Measurements from ENCODE around the gene WRAP73.

DNA sequence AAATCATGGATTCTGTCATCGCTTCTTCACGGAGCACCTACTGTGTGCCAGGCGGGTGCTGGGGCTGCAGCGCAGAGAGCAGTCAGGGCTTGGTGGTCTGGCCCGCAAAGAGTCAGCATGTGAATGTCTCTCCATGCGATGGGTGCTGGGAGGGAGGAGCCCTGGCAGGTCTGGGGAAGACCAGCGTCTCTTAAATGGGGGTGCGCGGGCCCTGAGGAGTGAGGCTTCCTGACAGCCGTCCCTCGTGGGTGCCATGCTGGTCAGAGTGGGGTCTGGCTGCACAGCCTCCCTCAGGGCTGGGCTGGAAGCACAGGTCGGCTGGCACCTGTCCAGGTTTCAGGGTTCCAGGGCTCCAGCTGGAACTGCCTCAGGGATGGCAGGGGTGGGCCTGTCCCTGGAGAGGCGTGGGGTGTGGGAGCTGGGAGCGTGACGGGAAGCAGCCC lies 20.9 kb upstream of the WRAP73 start:
- TF ChIP-seq POLR2A (IDR thresholded peaks at IDR 0.05), result no peak
- TF ChIP-seq, protein P1, sequence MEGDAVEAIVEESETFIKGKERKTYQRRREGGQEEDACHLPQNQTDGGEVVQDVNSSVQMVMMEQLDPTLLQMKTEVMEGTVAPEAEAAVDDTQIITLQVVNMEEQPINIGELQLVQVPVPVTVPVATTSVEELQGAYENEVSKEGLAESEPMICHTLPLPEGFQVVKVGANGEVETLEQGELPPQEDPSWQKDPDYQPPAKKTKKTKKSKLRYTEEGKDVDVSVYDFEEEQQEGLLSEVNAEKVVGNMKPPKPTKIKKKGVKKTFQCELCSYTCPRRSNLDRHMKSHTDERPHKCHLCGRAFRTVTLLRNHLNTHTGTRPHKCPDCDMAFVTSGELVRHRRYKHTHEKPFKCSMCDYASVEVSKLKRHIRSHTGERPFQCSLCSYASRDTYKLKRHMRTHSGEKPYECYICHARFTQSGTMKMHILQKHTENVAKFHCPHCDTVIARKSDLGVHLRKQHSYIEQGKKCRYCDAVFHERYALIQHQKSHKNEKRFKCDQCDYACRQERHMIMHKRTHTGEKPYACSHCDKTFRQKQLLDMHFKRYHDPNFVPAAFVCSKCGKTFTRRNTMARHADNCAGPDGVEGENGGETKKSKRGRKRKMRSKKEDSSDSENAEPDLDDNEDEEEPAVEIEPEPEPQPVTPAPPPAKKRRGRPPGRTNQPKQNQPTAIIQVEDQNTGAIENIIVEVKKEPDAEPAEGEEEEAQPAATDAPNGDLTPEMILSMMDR (IDR thresholded peaks at IDR 0.05), result no peak
